ENCODE data around the gene LRRTM4. TPM values are rescaled to one million over a fixed set of nuclear protein-coding genes. Genes with fewer than 3 reads are reported as not detected.

The LRRTM4 gene
- total and polyA plus RNA-seq, 2 experiments from 2014 or later = 0.44 to 6.5 TPM

DNA sequence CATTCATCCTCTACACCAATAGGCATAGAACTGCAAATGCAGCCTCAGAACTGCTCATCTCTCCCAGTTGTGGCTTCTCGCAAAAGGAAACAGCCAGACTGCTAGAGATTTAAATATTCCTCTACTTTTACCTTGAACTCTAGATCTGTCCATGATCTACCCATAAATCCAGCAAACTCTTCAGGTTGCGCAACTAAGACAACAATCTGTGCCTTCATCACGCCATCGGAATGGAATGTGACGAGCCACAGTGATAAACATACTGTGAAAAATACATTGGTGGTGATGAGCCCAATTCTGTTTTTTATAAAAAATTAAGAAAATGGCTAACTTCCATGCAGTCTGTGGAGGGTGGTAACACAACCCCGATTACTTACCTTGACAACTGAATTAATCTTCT, 626.7 kb downstream of the LRRTM4 start:
- Histone ChIP-seq H4K20me1 (ENCODE audit: insufficient read depth, poor library complexity, severe bottlenecking) (no peaks in the 10 kb centered on the region), H3K9me3 (ENCODE audit: low read depth) (no peaks in the 10 kb centered on the region), H2AFZ (no peak overlapping the region), H3K4me3 (no peak overlapping the region), H3K27me3 (no peaks in the 10 kb centered on the region), H3K79me2 (no peaks in the 10 kb centered on the region), H3K4me2 (no peak overlapping the region), H3K36me3 (replicated peaks; ENCODE audit: insufficient read depth, low read depth) (no peaks in the 10 kb centered on the region), H3K27ac (no peak overlapping the region), H3K4me1 (ENCODE audit: insufficient read depth) (no peaks in the 10 kb centered on the region), H3K9me2 (replicated peaks; ENCODE audit: insufficient read depth) (no peaks in the 10 kb centered on the region)
- TF ChIP-seq EZH2phosphoT487 (IDR thresholded peaks at IDR 0.05; ENCODE audit: low read depth, severe bottlenecking, unreplicated experiment) (no peak), EZH2 (IDR thresholded peaks at IDR 0.05; ENCODE audit: borderline replicate concordance) (no peak)
- TF ChIP-seq, protein P1, sequence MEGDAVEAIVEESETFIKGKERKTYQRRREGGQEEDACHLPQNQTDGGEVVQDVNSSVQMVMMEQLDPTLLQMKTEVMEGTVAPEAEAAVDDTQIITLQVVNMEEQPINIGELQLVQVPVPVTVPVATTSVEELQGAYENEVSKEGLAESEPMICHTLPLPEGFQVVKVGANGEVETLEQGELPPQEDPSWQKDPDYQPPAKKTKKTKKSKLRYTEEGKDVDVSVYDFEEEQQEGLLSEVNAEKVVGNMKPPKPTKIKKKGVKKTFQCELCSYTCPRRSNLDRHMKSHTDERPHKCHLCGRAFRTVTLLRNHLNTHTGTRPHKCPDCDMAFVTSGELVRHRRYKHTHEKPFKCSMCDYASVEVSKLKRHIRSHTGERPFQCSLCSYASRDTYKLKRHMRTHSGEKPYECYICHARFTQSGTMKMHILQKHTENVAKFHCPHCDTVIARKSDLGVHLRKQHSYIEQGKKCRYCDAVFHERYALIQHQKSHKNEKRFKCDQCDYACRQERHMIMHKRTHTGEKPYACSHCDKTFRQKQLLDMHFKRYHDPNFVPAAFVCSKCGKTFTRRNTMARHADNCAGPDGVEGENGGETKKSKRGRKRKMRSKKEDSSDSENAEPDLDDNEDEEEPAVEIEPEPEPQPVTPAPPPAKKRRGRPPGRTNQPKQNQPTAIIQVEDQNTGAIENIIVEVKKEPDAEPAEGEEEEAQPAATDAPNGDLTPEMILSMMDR (IDR thresholded peaks at IDR 0.05; ENCODE audit: poor library complexity) = no peak
- 85% methylated on average over 6 of the region's 6 CpGs for WGBS (ENCODE audit: low lambda C conversion rate, missing lambda C conversion rate)
- peak; percentile 4 for DNase-seq (ENCODE audit: low spot score)

DNA sequence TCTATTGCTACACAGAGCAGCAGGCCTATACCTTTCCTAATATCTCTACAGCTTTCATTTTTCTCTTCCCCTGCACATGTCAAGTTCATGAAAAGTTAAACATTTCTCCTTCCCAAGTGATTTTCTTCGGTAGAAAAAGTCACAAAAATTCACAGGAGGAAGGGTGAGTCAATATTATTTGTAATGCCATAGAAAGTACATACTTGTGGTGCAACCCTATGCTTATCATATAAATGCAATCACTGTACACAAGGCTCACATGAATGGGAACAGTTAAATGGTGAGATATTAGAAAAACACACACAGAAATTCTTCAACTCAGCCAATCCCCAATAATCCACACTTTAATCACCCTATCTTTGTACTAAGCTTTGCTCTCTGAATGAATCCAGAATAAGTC, 651.6 kb downstream of the LRRTM4 start:
- no peaks in the 10 kb centered on the region for H3K79me2 ChIP-seq
- WGBS (ENCODE audit: low lambda C conversion rate, missing lambda C conversion rate) = 44% methylated on average over 1 of the region's 1 CpG
- H3K9me2 ChIP-seq (replicated peaks; ENCODE audit: insufficient read depth) = no peaks in the 10 kb centered on the region
- TF ChIP-seq EZH2 (IDR thresholded peaks at IDR 0.05; ENCODE audit: borderline replicate concordance) (no peak), EZH2phosphoT487 (IDR thresholded peaks at IDR 0.05; ENCODE audit: low read depth, severe bottlenecking, unreplicated experiment) (no peak)
- TF ChIP-seq, protein P1 (IDR thresholded peaks at IDR 0.05; ENCODE audit: poor library complexity) = no peak
- H3K27me3 ChIP-seq = no peaks in the 10 kb centered on the region
- H3K4me1 ChIP-seq (ENCODE audit: insufficient read depth) = no peaks in the 10 kb centered on the region
- H3K36me3 ChIP-seq (replicated peaks; ENCODE audit: insufficient read depth, low read depth) = no peaks in the 10 kb centered on the region
- DNase-seq (ENCODE audit: low spot score) = no peak
- no peak overlapping the region for H3K4me3 ChIP-seq
- no peak overlapping the region for H3K27ac ChIP-seq
- no peak overlapping the region for H3K4me2 ChIP-seq
- no peaks in the 10 kb centered on the region for H4K20me1 ChIP-seq (ENCODE audit: insufficient read depth, poor library complexity, severe bottlenecking)
- H2AFZ ChIP-seq = no peak overlapping the region
- no peaks in the 10 kb centered on the region for H3K9me3 ChIP-seq (ENCODE audit: low read depth)

DNA sequence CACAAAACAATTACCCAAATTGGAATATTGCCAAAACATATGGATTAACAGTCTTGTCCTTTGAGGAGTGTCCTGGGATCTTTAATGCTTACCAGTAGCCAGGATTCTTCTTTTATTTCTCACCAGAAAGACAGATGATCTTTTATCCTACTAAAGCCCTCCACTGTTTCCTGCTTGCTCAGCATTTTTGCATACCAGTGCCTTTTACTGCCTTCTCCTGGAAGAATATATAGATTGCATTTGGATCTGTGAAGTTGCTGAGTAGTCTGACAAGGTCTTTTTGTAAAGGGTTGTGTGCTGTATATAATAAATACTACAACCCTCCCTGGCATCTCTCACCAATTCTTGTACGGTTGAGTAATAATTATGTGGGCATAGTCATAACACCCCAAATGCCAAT, 652.2 kb downstream of the LRRTM4 start:
- no peaks in the 10 kb centered on the region for H4K20me1 ChIP-seq (ENCODE audit: insufficient read depth, poor library complexity, severe bottlenecking)
- H3K27ac ChIP-seq = no peak overlapping the region
- WGBS (ENCODE audit: low lambda C conversion rate, missing lambda C conversion rate) = 68% methylated on average over 1 of the region's 1 CpG
- H3K79me2 ChIP-seq = no peaks in the 10 kb centered on the region
- H3K4me2 ChIP-seq = no peak overlapping the region
- H3K4me1 ChIP-seq (ENCODE audit: insufficient read depth) = no peaks in the 10 kb centered on the region
- no peaks in the 10 kb centered on the region for H3K9me3 ChIP-seq (ENCODE audit: low read depth)
- no peak overlapping the region for H2AFZ ChIP-seq
- no peaks in the 10 kb centered on the region for H3K9me2 ChIP-seq (replicated peaks; ENCODE audit: insufficient read depth)
- no peaks in the 10 kb centered on the region for H3K27me3 ChIP-seq
- no peaks in the 10 kb centered on the region for H3K36me3 ChIP-seq (replicated peaks; ENCODE audit: insufficient read depth, low read depth)
- H3K4me3 ChIP-seq = no peak overlapping the region
- TF ChIP-seq, protein P1 (IDR thresholded peaks at IDR 0.05; ENCODE audit: poor library complexity) = peak; percentile 8
- TF ChIP-seq EZH2 (IDR thresholded peaks at IDR 0.05; ENCODE audit: borderline replicate concordance) = no peak
- peak; percentile 14 for DNase-seq (ENCODE audit: low spot score)

DNA sequence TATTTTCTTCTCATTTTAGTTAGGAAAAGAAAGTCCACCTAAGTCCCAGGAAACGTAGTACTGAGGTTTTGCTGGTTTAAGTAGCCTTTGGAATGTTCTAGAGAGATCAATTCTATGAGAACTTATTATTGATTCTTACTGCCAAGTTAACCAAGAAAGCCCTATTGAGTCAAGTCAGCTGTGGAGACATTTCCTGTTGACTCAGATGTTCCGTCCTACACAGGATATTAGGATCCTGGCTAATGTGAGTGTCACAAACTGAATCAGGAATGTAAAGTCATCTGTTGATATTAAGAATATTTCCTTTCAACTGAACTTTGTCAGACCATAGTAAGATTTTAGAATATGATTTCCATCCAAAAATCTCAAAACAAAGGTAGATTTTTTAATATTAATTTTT, 654.3 kb downstream of the LRRTM4 start:
- H3K36me3 ChIP-seq (replicated peaks; ENCODE audit: insufficient read depth, low read depth) = no peaks in the 10 kb centered on the region
- no peak overlapping the region for H3K4me2 ChIP-seq
- no peak overlapping the region for H3K27ac ChIP-seq
- H2AFZ ChIP-seq = no peak overlapping the region
- WGBS (ENCODE audit: low lambda C conversion rate, missing lambda C conversion rate) = 69% methylated on average over 2 of the region's 2 CpGs
- no peak overlapping the region for H3K4me3 ChIP-seq
- DNase-seq (ENCODE audit: low spot score) = no peak
- no peaks in the 10 kb centered on the region for H3K9me3 ChIP-seq (ENCODE audit: low read depth)
- no peaks in the 10 kb centered on the region for H3K4me1 ChIP-seq (ENCODE audit: insufficient read depth)
- H4K20me1 ChIP-seq (ENCODE audit: insufficient read depth, poor library complexity, severe bottlenecking) = no peaks in the 10 kb centered on the region
- no peaks in the 10 kb centered on the region for H3K79me2 ChIP-seq
- TF ChIP-seq, protein P1 (IDR thresholded peaks at IDR 0.05; ENCODE audit: poor library complexity) = no peak
- TF ChIP-seq EZH2 (IDR thresholded peaks at IDR 0.05; ENCODE audit: borderline replicate concordance) = no peak
- no peak for TF ChIP-seq EZH2phosphoT487 (IDR thresholded peaks at IDR 0.05; ENCODE audit: low read depth, severe bottlenecking, unreplicated experiment)
- no peaks in the 10 kb centered on the region for H3K9me2 ChIP-seq (replicated peaks; ENCODE audit: insufficient read depth)
- no peaks in the 10 kb centered on the region for H3K27me3 ChIP-seq

All from hepatocyte (in vitro differentiated cells).